Loucy (cell line): ENCODE data around the gene OXTR.

ENCODE experiments used
- H2AFZ ChIP-seq: fragments of 200-600 bp; sonication (generic); 2 replicates; pipeline ENCODE4 v1.6.0; 2016; ENCODE audit warnings: antibody characterized with exemption, mild to moderate bottlenecking, low read length, moderate library complexity
- H3F3A ChIP-seq: fragments of 200-600 bp; 2 replicates; pipeline ENCODE4 v1.6.0; 2016; ENCODE audit warnings: antibody characterized with exemption, low read depth, mild to moderate bottlenecking
- H3K27me3 ChIP-seq: fragments of 200-600 bp; sonication (generic); 2 replicates; pipeline ENCODE4 v1.6.1; 2014; ENCODE audit warnings: low read length, mild to moderate bottlenecking; ENCODE audit not compliant: insufficient read depth, poor library complexity, severe bottlenecking
- H3K36me3 ChIP-seq: fragments of 200-600 bp; sonication (generic); 2 replicates; pipeline ENCODE4 v1.6.1; 2016; ENCODE audit warnings: low read length; ENCODE audit not compliant: insufficient read depth
- H3K4me1 ChIP-seq: fragments of 200-600 bp; sonication (generic); 2 replicates; pipeline ENCODE4 v1.5.1; 2014; ENCODE audit warnings: low read length, mild to moderate bottlenecking; ENCODE audit not compliant: insufficient read depth, poor library complexity, severe bottlenecking
- H3K4me2 ChIP-seq: fragments of 200-600 bp; sonication (generic); 2 replicates; pipeline ENCODE4 v1.6.0; 2014; ENCODE audit warnings: antibody characterized with exemption, low read length, low read depth, mild to moderate bottlenecking; ENCODE audit not compliant: poor library complexity, severe bottlenecking
- H3K4me3 ChIP-seq: fragments of 200-600 bp; sonication (generic); 2 replicates; pipeline ENCODE4 v1.5.1; 2014; ENCODE audit warnings: low read length, mild to moderate bottlenecking, mixed read lengths; ENCODE audit not compliant: poor library complexity, severe bottlenecking
- H3K79me2 ChIP-seq: fragments of 200-600 bp; sonication (generic); 2 replicates; pipeline ENCODE4 v1.6.1; 2014; ENCODE audit warnings: low read length; ENCODE audit not compliant: insufficient read depth
- H3K9ac ChIP-seq: fragments of 200-600 bp; sonication (generic); 2 replicates; pipeline ENCODE4 v1.6.0; 2014; ENCODE audit warnings: mild to moderate bottlenecking, low read depth, low read length, moderate library complexity; ENCODE audit not compliant: poor library complexity, severe bottlenecking
- H3K9me2 ChIP-seq: fragments of 200-600 bp; sonication (generic); replicated peaks from 2 replicates; pipeline ENCODE4 v1.6.1; 2016; ENCODE audit warnings: low read depth, low read length, mixed read lengths
- H3K9me3 ChIP-seq: fragments of 200-600 bp; sonication (generic); 2 replicates; pipeline ENCODE4 v1.6.1; 2014; ENCODE audit warnings: mild to moderate bottlenecking, antibody characterized with exemption, low read length, low read depth; ENCODE audit not compliant: insufficient read depth
- H4K20me1 ChIP-seq: fragments of 200-600 bp; sonication (generic); 2 replicates; pipeline ENCODE4 v1.6.0; 2014; ENCODE audit warnings: antibody characterized with exemption, low read length, mild to moderate bottlenecking; ENCODE audit not compliant: insufficient read depth, poor library complexity, severe bottlenecking
- EZH2phosphoT487 ChIP-seq: fragments of 200-600 bp; IDR thresholded peaks from 2 replicates; pipeline ENCODE4 v1.6.1; 2018; ENCODE audit warnings: antibody characterized with exemption, mild to moderate bottlenecking, moderate library complexity, borderline replicate concordance
- TF ChIP-seq, protein P1 (sequence below): fragments of 200-600 bp; sonication (generic); conservative IDR thresholded peaks from 2 replicates; pipeline ENCODE4 v1.5.1; 2014; ENCODE audit warnings: mild to moderate bottlenecking, antibody characterized with exemption, low read length

The OXTR gene

DNA sequence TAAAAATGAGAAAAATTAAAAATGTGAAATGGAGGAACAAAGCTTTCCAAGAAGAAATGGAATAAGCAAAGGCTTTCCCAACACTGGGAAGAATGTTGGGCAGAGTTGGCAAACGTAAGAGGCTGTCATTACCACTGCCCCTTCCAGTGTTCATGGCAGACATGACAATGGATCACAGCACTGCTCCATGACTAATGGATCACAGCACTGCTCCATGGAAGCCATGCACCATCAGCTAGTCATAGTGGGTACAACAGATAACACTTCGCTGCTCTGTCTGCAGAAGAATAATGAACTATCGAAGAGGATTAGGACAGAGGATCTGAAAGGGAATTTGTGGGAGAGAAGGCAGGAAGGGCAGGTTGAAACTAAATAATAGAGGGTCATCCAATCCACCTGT is 30.8 kb downstream of the OXTR start:
- H3K9me3 ChIP-seq, result no peaks in the 10 kb centered on the region
- no peak overlapping the region for H3K4me2 ChIP-seq
- no peaks in the 10 kb centered on the region for H3K79me2 ChIP-seq
- H4K20me1 ChIP-seq, result no peaks in the 10 kb centered on the region
- no peaks in the 10 kb centered on the region for H3K36me3 ChIP-seq
- no peak overlapping the region for H2AFZ ChIP-seq
- H3F3A ChIP-seq, result no peaks in the 10 kb centered on the region
- no peak overlapping the region for H3K4me3 ChIP-seq
- no peak for TF ChIP-seq EZH2phosphoT487
- TF ChIP-seq, protein P1, sequence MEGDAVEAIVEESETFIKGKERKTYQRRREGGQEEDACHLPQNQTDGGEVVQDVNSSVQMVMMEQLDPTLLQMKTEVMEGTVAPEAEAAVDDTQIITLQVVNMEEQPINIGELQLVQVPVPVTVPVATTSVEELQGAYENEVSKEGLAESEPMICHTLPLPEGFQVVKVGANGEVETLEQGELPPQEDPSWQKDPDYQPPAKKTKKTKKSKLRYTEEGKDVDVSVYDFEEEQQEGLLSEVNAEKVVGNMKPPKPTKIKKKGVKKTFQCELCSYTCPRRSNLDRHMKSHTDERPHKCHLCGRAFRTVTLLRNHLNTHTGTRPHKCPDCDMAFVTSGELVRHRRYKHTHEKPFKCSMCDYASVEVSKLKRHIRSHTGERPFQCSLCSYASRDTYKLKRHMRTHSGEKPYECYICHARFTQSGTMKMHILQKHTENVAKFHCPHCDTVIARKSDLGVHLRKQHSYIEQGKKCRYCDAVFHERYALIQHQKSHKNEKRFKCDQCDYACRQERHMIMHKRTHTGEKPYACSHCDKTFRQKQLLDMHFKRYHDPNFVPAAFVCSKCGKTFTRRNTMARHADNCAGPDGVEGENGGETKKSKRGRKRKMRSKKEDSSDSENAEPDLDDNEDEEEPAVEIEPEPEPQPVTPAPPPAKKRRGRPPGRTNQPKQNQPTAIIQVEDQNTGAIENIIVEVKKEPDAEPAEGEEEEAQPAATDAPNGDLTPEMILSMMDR, result no peak
- H3K9me2 ChIP-seq, result no peaks in the 10 kb centered on the region
- no peaks in the 10 kb centered on the region for H3K4me1 ChIP-seq
- H3K9ac ChIP-seq, result no peak overlapping the region
- no peaks in the 10 kb centered on the region for H3K27me3 ChIP-seq

DNA sequence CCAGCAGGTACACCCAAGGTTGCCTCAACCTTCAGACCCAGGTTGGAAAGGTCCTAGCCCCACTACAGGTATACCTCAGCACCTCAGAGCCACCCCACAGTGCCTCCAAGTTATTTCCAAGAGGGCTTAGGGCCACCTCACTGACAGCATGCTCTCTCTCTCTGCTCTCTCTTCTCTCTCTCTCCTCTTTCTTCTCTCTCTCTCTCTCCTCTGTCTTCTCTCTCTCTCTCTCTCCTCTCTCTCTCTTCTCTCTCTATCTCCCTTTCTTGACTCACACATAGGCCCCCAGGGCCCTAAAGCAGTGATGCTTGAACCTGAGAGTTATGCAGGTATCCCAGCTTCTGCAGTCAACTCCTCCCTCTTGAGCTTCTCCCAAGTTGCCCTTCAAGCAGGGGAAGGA is 31.6 kb downstream of the OXTR start:
- Histone ChIP-seq H3F3A (no peaks in the 10 kb centered on the region), H3K9ac (no peak overlapping the region), H4K20me1 (no peaks in the 10 kb centered on the region), H3K9me2 (no peaks in the 10 kb centered on the region), H3K27me3 (no peaks in the 10 kb centered on the region), H3K4me2 (no peak overlapping the region), H3K4me1 (no peaks in the 10 kb centered on the region), H2AFZ (no peak overlapping the region), H3K79me2 (no peaks in the 10 kb centered on the region), H3K9me3 (no peaks in the 10 kb centered on the region), H3K4me3 (no peak overlapping the region), H3K36me3 (no peaks in the 10 kb centered on the region)
- TF ChIP-seq, protein P1, result no peak
- no peak for TF ChIP-seq EZH2phosphoT487

DNA sequence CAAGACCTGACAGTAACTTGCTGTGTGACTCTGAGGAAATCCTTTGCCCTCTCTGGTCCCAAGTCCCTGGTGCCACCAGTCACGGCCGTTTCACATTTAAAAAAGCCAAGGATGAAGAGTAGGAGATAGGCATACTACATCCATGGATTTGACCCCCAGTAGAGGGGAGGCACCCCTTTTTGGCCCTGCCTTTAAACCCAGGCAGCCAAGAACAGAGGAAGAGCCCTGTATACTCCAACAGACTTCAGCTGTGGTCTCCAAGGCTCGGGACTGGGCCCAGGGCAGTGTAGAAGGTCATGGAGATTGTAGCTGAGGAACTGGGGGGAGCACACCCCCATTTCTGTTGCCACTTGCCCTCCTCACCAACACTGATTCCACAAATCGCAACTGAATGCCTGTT is 32.1 kb downstream of the OXTR start:
- Histone ChIP-seq H3K9ac (no peak overlapping the region), H3K36me3 (no peaks in the 10 kb centered on the region), H3K9me3 (no peaks in the 10 kb centered on the region), H4K20me1 (no peaks in the 10 kb centered on the region), H3K4me3 (no peak overlapping the region), H3K4me1 (no peaks in the 10 kb centered on the region), H3K4me2 (no peak overlapping the region), H3K79me2 (no peaks in the 10 kb centered on the region), H2AFZ (no peak overlapping the region), H3K9me2 (no peaks in the 10 kb centered on the region), H3K27me3 (no peaks in the 10 kb centered on the region), H3F3A (no peaks in the 10 kb centered on the region)
- TF ChIP-seq, protein P1, result no peak
- no peak for TF ChIP-seq EZH2phosphoT487
